HG02884 (cell line): ENCODE data around the gene ZNF558.
"Not testable (repeated sequence)": the region's sequence is repeated elsewhere in the genome, so short reads cannot be mapped to it uniquely, and the experiment has no call there.

Experiments used
- ATAC-seq: cut with Tn5 transposase; IDR thresholded peaks from one replicate; pipeline ENCODE4 v1.9.1; 2021; ENCODE audit warnings: mild to moderate bottlenecking, moderate library complexity; ENCODE audit not compliant: unreplicated experiment

The ZNF558 gene

DNA sequence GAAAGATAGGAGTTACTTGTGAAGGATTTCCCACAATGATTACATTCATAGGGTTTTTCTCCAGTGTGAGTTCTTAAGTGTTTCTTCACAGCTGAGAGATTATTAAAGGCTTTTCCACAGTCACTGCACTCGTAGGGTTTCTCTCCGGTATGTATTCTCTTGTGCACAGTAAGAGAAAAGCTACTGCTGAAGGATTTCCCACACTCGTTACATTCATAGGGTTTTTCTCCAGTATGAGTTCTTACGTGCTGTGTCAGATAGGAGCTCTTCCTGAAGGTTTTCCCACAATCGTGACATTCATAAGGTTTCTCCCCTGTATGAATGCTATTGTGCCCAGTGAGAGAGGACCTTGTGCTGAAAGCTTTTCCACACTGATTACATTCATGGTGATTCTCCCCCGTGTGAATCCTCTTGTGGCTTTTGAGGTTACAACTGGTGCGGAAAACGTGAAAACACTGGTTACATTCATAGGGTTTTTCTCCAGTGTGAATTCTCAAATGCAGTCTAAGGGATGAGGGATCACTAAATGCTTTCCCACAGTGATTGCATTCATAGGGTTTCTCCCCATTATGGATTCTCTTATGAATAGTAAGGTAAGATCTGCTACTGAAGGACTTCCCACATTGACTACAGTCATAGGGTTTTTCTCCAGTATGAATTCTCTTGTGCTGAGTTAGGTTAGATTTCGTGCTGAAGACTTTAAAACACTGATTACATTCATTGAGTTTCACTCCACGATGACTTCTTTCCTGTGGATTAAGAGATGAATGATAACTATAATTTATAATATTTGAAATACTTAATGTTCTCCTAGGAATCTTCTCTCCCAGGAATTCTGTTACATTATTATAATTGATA lies 20.6 kb downstream of the ZNF558 start:
- ATAC-seq = no peak

DNA sequence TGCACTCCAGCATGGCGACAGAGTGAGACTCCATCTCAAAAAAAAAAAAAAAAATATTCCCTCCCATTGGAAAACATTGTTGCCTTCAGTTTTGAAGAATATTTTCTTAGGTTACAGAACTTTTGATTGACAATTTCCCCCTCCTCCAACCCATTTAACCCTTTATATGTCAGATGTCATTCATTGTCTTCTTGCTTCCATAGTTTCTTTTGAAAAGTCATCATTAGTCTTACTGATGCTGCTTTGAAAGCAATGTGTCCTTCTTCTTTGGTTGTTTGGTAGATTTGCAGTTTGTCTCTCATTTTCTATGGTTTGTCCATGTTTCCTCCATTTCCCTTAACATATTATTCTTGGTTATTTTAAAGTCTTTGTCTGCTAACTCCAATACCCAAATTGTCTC lies 25.4 kb downstream of the ZNF558 start:
- no peak for ATAC-seq

DNA sequence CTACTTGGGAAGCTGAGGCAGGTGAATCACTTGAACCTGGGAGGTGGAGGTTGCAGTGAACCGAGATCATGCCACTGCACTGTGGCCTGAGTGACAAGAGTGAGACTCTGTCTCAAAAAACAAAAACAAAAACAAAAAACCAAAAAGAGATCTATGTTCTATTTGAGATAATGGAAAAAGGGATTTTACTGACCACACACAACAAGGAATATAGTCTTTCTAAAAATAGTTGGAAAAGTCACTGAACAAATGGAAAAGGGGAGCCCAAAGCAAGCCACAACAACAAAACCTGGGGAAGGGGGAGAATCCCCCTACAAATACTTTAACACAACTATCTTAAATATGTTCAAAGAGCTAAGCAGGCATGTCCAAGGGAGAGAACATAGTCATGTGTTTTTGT lies 37.3 kb downstream of the ZNF558 start:
- ATAC-seq = no peak

DNA sequence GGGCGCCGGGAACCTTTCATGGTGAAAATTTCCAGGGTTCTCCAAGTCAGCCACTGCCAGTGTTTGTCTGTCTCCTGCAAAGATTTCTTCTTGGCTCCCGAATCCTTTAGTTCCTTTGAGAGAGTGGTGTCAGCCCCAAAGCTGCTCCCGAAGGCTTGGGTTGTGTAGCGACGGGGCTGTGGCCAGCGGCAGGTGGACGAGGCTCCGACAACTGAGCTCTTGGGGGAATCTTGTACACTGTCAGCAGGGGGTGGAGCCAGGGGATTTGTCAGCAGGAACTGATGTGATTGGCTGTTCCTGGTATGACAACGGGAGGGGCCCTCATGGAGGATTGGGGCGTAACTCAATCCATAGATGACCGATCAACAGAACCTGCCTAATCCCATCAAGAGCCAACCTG lies 58.5 kb downstream of the ZNF558 start:
- not testable (repeated sequence) for ATAC-seq

DNA sequence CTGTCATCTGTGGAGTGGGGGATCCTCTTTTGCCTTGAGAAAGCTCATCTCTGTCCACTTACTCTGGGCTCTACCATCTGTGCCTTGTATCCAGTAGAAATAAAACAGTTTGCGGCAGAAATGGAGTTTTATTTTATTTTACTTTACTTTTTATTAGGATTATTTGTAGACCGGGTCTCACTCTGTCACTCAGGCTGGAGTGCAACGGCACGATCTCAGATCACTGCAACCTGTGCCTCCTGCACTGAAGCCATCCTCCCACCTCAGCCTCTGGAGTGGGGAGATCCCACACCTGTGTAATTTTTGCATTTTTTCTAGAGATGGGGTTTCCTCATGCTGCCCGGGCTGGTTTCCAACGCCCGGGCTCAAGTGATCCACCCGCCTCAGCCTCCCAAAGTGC lies 62.8 kb downstream of the ZNF558 start:
- not testable (repeated sequence) for ATAC-seq

DNA sequence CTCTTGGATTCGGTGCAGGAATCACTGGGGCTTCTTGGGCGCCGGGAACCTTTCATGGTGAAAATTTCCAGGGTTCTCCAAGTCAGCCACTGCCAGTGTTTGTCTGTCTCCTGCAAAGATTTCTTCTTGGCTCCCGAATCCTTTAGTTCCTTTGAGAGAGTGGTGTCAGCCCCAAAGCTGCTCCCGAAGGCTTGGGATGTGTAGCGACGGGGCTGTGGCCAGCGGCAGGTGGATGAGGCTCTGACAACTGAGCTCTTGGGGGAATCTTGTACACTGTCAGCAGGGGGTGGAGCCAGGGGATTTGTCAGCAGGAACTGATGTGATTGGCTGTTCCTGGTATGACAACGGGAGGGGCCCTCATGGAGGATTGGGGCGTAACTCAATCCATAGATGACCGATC lies 64.8 kb downstream of the ZNF558 start:
- not testable (repeated sequence) for ATAC-seq
